Activated CD4-positive, alpha-beta T cell treated with anti-CD3 and anti-CD28 coated beads, Interleukin-2, amount 10 ng/mL, durations not matched to agents 7 days and 5 days (primary cell): ENCODE results near the gene LMAN1L. TPM values are rescaled to one million over a fixed set of nuclear protein-coding genes. Genes with fewer than 3 reads are reported as not detected.

ENCODE experiments used
- CTCF ChIA-PET: fragments of 350-600 bp; sonication (Branson Sonifier 250); formaldehyde crosslinking; loops from one replicate; lab custom pipeline; 2021; ENCODE audit warnings: antibody characterized with exemption; lab: Charles Lee
- POLR2A ChIA-PET: fragments of 350-600 bp; sonication (Branson Sonifier 250); formaldehyde crosslinking; loops from one replicate; lab custom pipeline; 2021; ENCODE audit warnings: antibody characterized with exemption; lab: Charles Lee
- DNase-seq: peaks from one replicate; pipeline ENCODE4 v3.0.0-alpha.2; 2020
- H3K27ac Mint-ChIP-seq: one replicate; pipeline ENCODE4 v1.8.0; 2021; ENCODE audit warnings: mild to moderate bottlenecking, moderate library complexity, mixed read lengths
- H3K27me3 Mint-ChIP-seq: one replicate; pipeline ENCODE4 v1.8.0; 2021; ENCODE audit warnings: mixed read lengths
- H3K36me3 Mint-ChIP-seq: one replicate; pipeline ENCODE4 v1.8.0; 2021; ENCODE audit warnings: low read depth, mixed read lengths
- H3K4me1 Mint-ChIP-seq: one replicate; pipeline ENCODE4 v1.8.0; 2021; ENCODE audit warnings: mixed read lengths
- H3K4me3 Mint-ChIP-seq: one replicate; pipeline ENCODE4 v1.8.0; 2021; ENCODE audit warnings: mild to moderate bottlenecking, moderate library complexity, mixed read lengths
- H3K9me3 Mint-ChIP-seq: one replicate; pipeline ENCODE4 v1.8.0; 2021; ENCODE audit warnings: mixed read lengths
- microRNA-seq: library from miRNA; unstranded; fragments of <30 nt; microRNA quantifications from one replicate; pipeline ENCODE4 v1.2.0, GENCODE V29; 2021; ENCODE audit warnings: borderline microRNAs expressed, borderline replicate concordance
- total RNA-seq, 2 experiments: library from RNA; stranded (reverse); gene quantifications; one replicate each; pipeline ENCODE4 v1.2.3, GENCODE V29; 2021

Gene LMAN1L
- total RNA-seq, 2 experiments from 2014 or later = 0.87 to 0.92 TPM

DNA sequence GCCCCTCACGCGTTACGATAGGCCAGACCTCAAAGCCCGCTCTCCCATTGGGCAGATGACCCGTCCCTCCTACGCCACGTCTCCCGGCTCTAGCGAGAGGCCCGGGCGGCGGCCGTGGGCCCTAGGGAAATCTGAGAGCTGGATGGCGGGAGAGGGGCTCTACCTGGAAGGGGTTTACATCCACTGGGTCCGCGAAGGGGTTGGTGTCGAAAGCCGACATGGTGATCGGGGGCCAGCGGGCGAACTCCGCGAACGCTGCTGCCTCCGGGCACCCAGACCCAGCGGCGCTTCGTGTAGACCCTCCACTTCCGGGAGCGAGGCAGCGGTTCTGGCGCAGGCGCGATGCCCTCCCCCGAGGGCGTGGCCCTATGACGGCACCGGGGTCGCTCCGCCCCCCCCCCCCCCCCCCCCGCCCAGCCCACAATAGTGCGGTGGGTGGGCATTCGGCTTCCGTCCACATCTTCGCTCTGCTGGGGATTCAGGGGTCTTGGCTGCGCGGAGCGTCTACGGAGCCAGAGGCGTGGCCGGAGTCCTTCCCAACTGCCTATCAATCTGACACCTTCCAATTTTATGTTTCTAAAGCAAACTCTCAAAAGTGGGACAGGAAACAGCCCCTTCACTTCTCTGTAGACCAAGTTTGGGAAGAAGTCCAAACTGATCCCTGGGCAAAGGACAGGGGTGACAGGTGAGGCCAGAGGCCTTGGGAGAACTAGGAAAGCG is 60.6 kb downstream of the LMAN1L start, which contains the start of gene SCAMP2:
SCAMP2 (minus strand) TSS at position 330 of the 720 bp plus-strand sequence; CDS start at position 220, 110 bp downstream.
- Mint-ChIP-seq H3K27me3 (peaks cover 3% of the 10 kb centered on the region), H3K4me1 (peaks cover 50% of the 10 kb centered on the region), H3K36me3 (peaks cover 39% of the 10 kb centered on the region), H3K4me3 (peak within 1 kb of the TSS; percentile 94), H3K27ac (peak within 1 kb of the TSS; percentile 93), H3K9me3 (peaks cover under 1% of the 10 kb centered on the region)
- ChIA-PET POLR2A (no interaction called here), CTCF (interaction anchor here (0.8 to 2.3 kb wide), 6 partner anchors 11 to 86 kb away, joined by 3 to 8 read pairs (median 4); partner anchors contain the start of gene MPI)
- peak; percentile 92 for DNase-seq

DNA sequence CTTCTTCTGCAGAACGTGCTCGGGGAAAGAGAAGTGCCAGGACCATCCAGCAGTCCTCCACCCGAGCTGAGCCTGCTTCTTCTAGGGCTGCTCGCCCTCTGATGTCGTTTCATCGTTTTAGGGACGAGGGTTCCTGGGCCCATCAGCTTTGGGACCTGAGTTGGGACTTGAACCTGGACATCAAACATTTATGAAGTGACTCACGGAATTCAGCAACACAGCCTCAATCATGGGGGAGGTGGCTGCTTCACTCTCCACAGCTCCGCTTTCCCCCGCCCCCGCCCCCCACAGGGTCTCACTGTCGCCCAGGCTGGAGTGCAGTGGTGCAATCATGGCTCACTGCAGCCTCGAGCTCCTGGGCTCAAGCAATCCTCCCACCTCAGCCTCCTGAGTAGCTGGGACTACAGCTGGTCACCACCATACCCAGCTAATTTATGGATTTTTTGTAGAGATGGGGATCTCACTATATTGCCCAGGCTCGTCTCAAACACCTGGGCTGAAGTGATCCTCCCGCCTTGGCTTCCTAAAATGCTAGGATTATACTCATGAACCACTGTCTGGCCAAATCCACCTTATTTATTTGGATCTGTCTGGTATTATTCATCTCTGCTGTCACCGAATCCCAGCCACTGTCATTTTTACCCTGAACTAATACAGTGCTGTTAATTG is 61.3 kb downstream of the LMAN1L start:
- H3K9me3 Mint-ChIP-seq = no peaks in the 10 kb centered on the region
- POLR2A ChIA-PET = no interaction called here
- DNase-seq = no peak

More for the DNA sequence above, 61.3 kb downstream of the LMAN1L start:
- peaks cover 3% of the 10 kb centered on the region for H3K27me3 Mint-ChIP-seq
- H3K27ac Mint-ChIP-seq = peak overlapping the region; percentile 90
- peak overlapping the region; percentile 94 for H3K4me3 Mint-ChIP-seq
- peaks cover 45% of the 10 kb centered on the region for H3K4me1 Mint-ChIP-seq
- H3K36me3 Mint-ChIP-seq = peaks cover 32% of the 10 kb centered on the region
- CTCF ChIA-PET = interaction anchor here (0.7 to 2.3 kb wide), 8 partner anchors 10 to 86 kb away, joined by 3 to 8 read pairs (median 4); partner anchors contain the start of gene MPI

Small RNA genes within 50 kb of the gene (microRNA-seq; reads per million reads assigned to microRNA genes)
- gene MIR4513 = not detected
- 1.3 reads per million for gene MIR6882

Other genes starting within 250 kb of the LMAN1L start
- gene CLK3, start 197.0 kb upstream of the LMAN1L start, total RNA-seq = 100 to 1,000 TPM; 126 to 134 TPM
- 10 to 100 TPM; 34.9 to 41.1 TPM for gene EDC3, start 116.8 kb upstream of the LMAN1L start, total RNA-seq
- gene CYP1A1, start 87.3 kb upstream of the LMAN1L start, total RNA-seq = 1 to 10 TPM; 2.2 to 2.9 TPM
- not detected for gene CYP1A2, start 64.0 kb upstream of the LMAN1L start, total RNA-seq
- gene CSK, start 30.8 kb upstream of the LMAN1L start, total RNA-seq = 100 to 1,000 TPM; 315 to 348 TPM
- gene CPLX3, start 13.8 kb downstream of the LMAN1L start, total RNA-seq = under 1 TPM; 0.12 to 0.19 TPM
- 10 to 100 TPM; 56.6 to 66.4 TPM for gene ULK3, start 30.3 kb downstream of the LMAN1L start, total RNA-seq
- gene SCAMP2, start 60.5 kb downstream of the LMAN1L start, total RNA-seq = 100 to 1,000 TPM; 126 to 128 TPM
- gene MPI, start 77.2 kb downstream of the LMAN1L start, total RNA-seq = 10 to 100 TPM; 58.1 to 64.1 TPM
- 10 to 100 TPM; 65.8 to 68.2 TPM for gene FAM219B, start 94.0 kb downstream of the LMAN1L start, total RNA-seq
- 100 to 1,000 TPM; 236 to 239 TPM for gene COX5A, start 125.2 kb downstream of the LMAN1L start, total RNA-seq
- gene RPP25, start 143.9 kb downstream of the LMAN1L start, total RNA-seq = 1 to 10 TPM; 6.4 TPM
- gene SCAMP5, start 182.7 kb downstream of the LMAN1L start, total RNA-seq = 1 to 10 TPM; 2.0 to 3.0 TPM
- gene PPCDC, start 210.8 kb downstream of the LMAN1L start, total RNA-seq = 10 to 100 TPM; 19.6 to 20.7 TPM